Measurements from ENCODE around the gene DGKQ. TPM values are rescaled to one million over a fixed set of nuclear protein-coding genes. Genes with fewer than 3 reads are reported as not detected.
"Not testable (repeated sequence)": the region's sequence is repeated elsewhere in the genome, so short reads cannot be mapped to it uniquely, and the experiment has no call there.

Gene DGKQ
- total and polyA plus RNA-seq, 2 of the 13 experiments (the other 11 are each of a cell fraction or from before 2014, with no cell fraction given), result 4.5 to 7.2 TPM

GRCh38 chr4:945274-946102 is 27.9 kb downstream of the DGKQ start (continued):
- TF ChIP-seq ZSCAN5A (CRISPR knock-in tag; IDR thresholded peaks at IDR 0.05; ENCODE audit: borderline replicate concordance), result no peak
- TF ChIP-seq ZNF576 (CRISPR knock-in tag; IDR thresholded peaks at IDR 0.05), result no peak
- no peak for TF ChIP-seq ZBTB2 (CRISPR knock-in tag; IDR thresholded peaks at IDR 0.05; ENCODE audit: low read depth)
- TF ChIP-seq ZC3H13 (CRISPR knock-in tag; IDR thresholded peaks at IDR 0.05), result no peak
- no peak for TF ChIP-seq ZNF362 (CRISPR knock-in tag; IDR thresholded peaks at IDR 0.05; ENCODE audit: borderline replicate concordance)
- TF ChIP-seq TFDP1 (CRISPR knock-in tag; IDR thresholded peaks at IDR 0.05; ENCODE audit: borderline replicate concordance), result no peak
- TF ChIP-seq ZNF777 (CRISPR knock-in tag; IDR thresholded peaks at IDR 0.05), result no peak
- TF ChIP-seq SRY (CRISPR knock-in tag; IDR thresholded peaks at IDR 0.05), result no peak
- no peak for TF ChIP-seq SRSF1 (optimal IDR thresholded peaks at IDR 0.05; ENCODE audit: low read depth, low read length)

GRCh38 chr4:939508-939907 is 33.9 kb downstream of the DGKQ start:
- CTCF ChIA-PET (ENCODE audit: low intra/inter-chr PET ratio, low total read pairs); H4K20me1 ChIP-seq (ENCODE audit: insufficient read depth, low read length); in situ Hi-C loops (cut with HindIII; ENCODE audit: extremely low pct_ligation_motif_present, low pct_unique_long_range_greater_than_20kb); H3K79me2 ChIP-seq (ENCODE audit: insufficient read depth, low read length); FAIRE-seq; H3K9me3 ChIP-seq (ENCODE audit: low read length); H3K27me3 ChIP-seq (ENCODE audit: control insufficient read depth in 1 of 2, insufficient read depth in 2 of 2, low read length in 2 of 2); POLR2A ChIA-PET; DNase-seq (ENCODE audit: low spot score); BruUV-seq (replicated peaks); H3K9ac ChIP-seq (ENCODE audit: insufficient read depth, low read depth, low read length); ATAC-seq; intact Hi-C loops (cut with micrococcal nuclease; ENCODE audit: unreplicated experiment); H2AFZ ChIP-seq (ENCODE audit: low read length); H3K4me1 ChIP-seq (ENCODE audit: insufficient read depth, low read length); H3K4me2 ChIP-seq (ENCODE audit: low read depth, low read length); H3K27ac ChIP-seq (ENCODE audit: extremely low read length, insufficient read depth, low read length); H3K4me3 ChIP-seq (replicated peaks in 1 of 3; ENCODE audit: insufficient read depth in 1 of 3, low read depth in 2 of 3, low read length in 3 of 3); H3K36me3 ChIP-seq (replicated peaks in 1 of 2; ENCODE audit: control insufficient read depth in 1 of 2, insufficient read depth in 2 of 2, low read length in 2 of 2): not testable (repeated sequence)
- 70% methylated on average over 4 of the region's 4 CpGs for WGBS (ENCODE audit: low lambda C conversion rate)
